ENCODE results near the gene CTPS2.

Gene CTPS2

GRCh38 chrX:16643176-16643575 is 69.3 kb downstream of the CTPS2 start:
- Histone ChIP-seq H3K36me3 (ENCODE audit: insufficient read depth, low read length) (peaks cover 22% of the 10 kb centered on the region), H3K79me2 (ENCODE audit: insufficient read depth, low read length) (no peaks in the 10 kb centered on the region), H3K4me3 (ENCODE audit: low read depth, low read length, poor library complexity, severe bottlenecking) (no peak overlapping the region), H3K4me2 (ENCODE audit: low read length) (no peak overlapping the region), H3K9ac (ENCODE audit: low read length) (no peak overlapping the region), H2AFZ (ENCODE audit: low read length) (no peak overlapping the region), H4K20me1 (ENCODE audit: insufficient read depth, low read length) (no peaks in the 10 kb centered on the region), H3F3A (ENCODE audit: insufficient read depth, low read length) (no peaks in the 10 kb centered on the region), H3K4me1 (ENCODE audit: insufficient read depth, low read length, severe bottlenecking) (no peaks in the 10 kb centered on the region), H3K27me3 (ENCODE audit: insufficient read depth, low read length) (no peaks in the 10 kb centered on the region), H3K27ac (ENCODE audit: low read depth, low read length, poor library complexity, severe bottlenecking) (no peak overlapping the region), H3K9me3 (ENCODE audit: low read length) (no peaks in the 10 kb centered on the region), H3K9me2 (ENCODE audit: low read depth, low read length) (no peaks in the 10 kb centered on the region)
- TF ChIP-seq EZH2 (IDR thresholded peaks at IDR 0.05; ENCODE audit: borderline replicate concordance, low read length) (no peak), CTCF (IDR thresholded peaks at IDR 0.05; ENCODE audit: low read length) (no peak)

DNA sequence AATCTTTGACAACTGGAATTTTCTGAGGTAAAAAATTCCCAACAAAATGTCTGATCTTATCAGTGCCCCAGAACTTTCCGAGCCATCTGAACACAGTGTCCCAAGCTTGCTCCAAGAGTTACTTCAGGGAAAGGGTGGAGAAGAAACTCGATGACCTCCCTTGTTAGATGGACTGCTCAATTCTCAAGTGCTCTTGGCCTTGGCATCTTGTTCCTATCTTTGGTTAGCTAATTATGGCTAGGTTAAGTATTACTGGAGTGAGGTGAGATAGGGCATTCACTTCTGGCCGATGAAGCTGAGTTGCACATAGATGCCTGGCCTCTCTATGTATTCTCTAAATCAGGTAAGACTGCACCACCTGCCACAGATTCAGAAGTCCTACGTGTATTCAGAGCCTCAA is 71.6 kb downstream of the CTPS2 start:
- no peaks in the 10 kb centered on the region for H3K9me2 ChIP-seq (ENCODE audit: low read depth, low read length)

DNA sequence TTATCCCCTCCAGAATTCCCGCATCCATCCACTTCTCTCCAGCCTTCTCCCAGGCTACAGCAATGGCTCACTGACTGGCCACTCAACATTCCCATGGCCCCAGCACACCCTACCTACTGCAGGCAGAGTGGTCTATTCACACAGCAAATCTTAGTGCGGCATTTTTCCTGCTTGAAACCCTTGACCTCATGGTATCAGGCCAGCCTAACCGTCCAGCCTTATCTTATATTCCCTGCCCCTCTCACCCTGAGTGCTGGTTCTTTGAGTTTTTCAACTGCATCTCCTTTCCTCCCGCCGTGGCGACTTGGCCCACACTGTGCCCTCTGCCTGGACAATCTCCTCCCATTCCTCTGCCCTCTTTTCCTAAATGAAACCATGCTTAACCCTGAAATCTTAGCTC is 72.5 kb downstream of the CTPS2 start:
- Histone ChIP-seq H4K20me1 (ENCODE audit: insufficient read depth, low read length) (no peaks in the 10 kb centered on the region), H3K9ac (ENCODE audit: low read length) (no peak overlapping the region), H2AFZ (ENCODE audit: low read length) (no peak overlapping the region), H3K4me2 (ENCODE audit: low read length) (no peak overlapping the region), H3K27me3 (ENCODE audit: insufficient read depth, low read length) (no peaks in the 10 kb centered on the region), H3F3A (ENCODE audit: insufficient read depth, low read length) (no peaks in the 10 kb centered on the region), H3K9me3 (ENCODE audit: low read length) (no peaks in the 10 kb centered on the region), H3K79me2 (ENCODE audit: insufficient read depth, low read length) (no peaks in the 10 kb centered on the region), H3K9me2 (ENCODE audit: low read depth, low read length) (no peaks in the 10 kb centered on the region), H3K4me3 (ENCODE audit: low read depth, low read length, poor library complexity, severe bottlenecking) (no peak overlapping the region), H3K36me3 (ENCODE audit: insufficient read depth, low read length) (peaks cover 22% of the 10 kb centered on the region), H3K27ac (ENCODE audit: low read depth, low read length, poor library complexity, severe bottlenecking) (no peak overlapping the region), H3K4me1 (ENCODE audit: insufficient read depth, low read length, severe bottlenecking) (no peaks in the 10 kb centered on the region)
- TF ChIP-seq EZH2 (IDR thresholded peaks at IDR 0.05; ENCODE audit: borderline replicate concordance, low read length) (no peak), CTCF (IDR thresholded peaks at IDR 0.05; ENCODE audit: low read length) (no peak)

More for the DNA sequence above, 71.6 kb downstream of the CTPS2 start:
- H3K4me3 ChIP-seq (ENCODE audit: low read depth, low read length, poor library complexity, severe bottlenecking) = no peak overlapping the region
- H3K9me3 ChIP-seq (ENCODE audit: low read length) = no peaks in the 10 kb centered on the region
- no peaks in the 10 kb centered on the region for H3K4me1 ChIP-seq (ENCODE audit: insufficient read depth, low read length, severe bottlenecking)
- H4K20me1 ChIP-seq (ENCODE audit: insufficient read depth, low read length) = no peaks in the 10 kb centered on the region
- no peak overlapping the region for H3K9ac ChIP-seq (ENCODE audit: low read length)
- H3K4me2 ChIP-seq (ENCODE audit: low read length) = no peak overlapping the region
- H3K36me3 ChIP-seq (ENCODE audit: insufficient read depth, low read length) = peaks cover 22% of the 10 kb centered on the region
- no peak overlapping the region for H2AFZ ChIP-seq (ENCODE audit: low read length)
- no peak for TF ChIP-seq EZH2 (IDR thresholded peaks at IDR 0.05; ENCODE audit: borderline replicate concordance, low read length)
- no peak for TF ChIP-seq CTCF (IDR thresholded peaks at IDR 0.05; ENCODE audit: low read length)
- no peaks in the 10 kb centered on the region for H3F3A ChIP-seq (ENCODE audit: insufficient read depth, low read length)
- no peaks in the 10 kb centered on the region for H3K79me2 ChIP-seq (ENCODE audit: insufficient read depth, low read length)
- no peaks in the 10 kb centered on the region for H3K27me3 ChIP-seq (ENCODE audit: insufficient read depth, low read length)
- no peak overlapping the region for H3K27ac ChIP-seq (ENCODE audit: low read depth, low read length, poor library complexity, severe bottlenecking)

Data from OCI-LY1 (cell line).